ENCODE data around the gene COPS8. TPM values are rescaled to one million over a fixed set of nuclear protein-coding genes. Genes with fewer than 3 reads are reported as not detected.

Gene COPS8
- total and polyA plus RNA-seq, 2 of the 8 experiments (the other 6 are each of a cell fraction or from before 2014, with no cell fraction given) = 59.3 to 67.5 TPM

GRCh38 chr2:237059155-237059875 is 26.4 kb upstream of the COPS8 start:
- H3K27me3 ChIP-seq (replicated peaks in 1 of 4; ENCODE audit: control insufficient read depth in 3 of 4, extremely low read depth in 1 of 4, insufficient read depth in 3 of 4, low read length in 3 of 4) = no peaks in the 10 kb centered on the region
- DNase-seq (ENCODE audit: low read depth in 1 of 2, low spot score in 2 of 2) (no peak), FAIRE-seq (no peak)
- no peak overlapping the region for H4K5ac ChIP-seq (ENCODE audit: insufficient read length, low read depth, low read length)
- H4K91ac ChIP-seq (replicated peaks; ENCODE audit: insufficient read length, low read length) = no peak overlapping the region
- no peak overlapping the region; the same call in 1 of the 2 replicates for H4K8ac ChIP-seq (ENCODE audit: extremely low read depth, insufficient read depth, low read length)
- no peaks in the 10 kb centered on the region for H3K9me3 ChIP-seq (ENCODE audit: insufficient read depth in 2 of 2, low read depth in 1 of 2, low read length in 1 of 2)
- no peak overlapping the region for H3K4ac ChIP-seq (replicated peaks; ENCODE audit: insufficient read length, low read depth, low read length)
- H2BK20ac ChIP-seq (ENCODE audit: low read length) = no peak overlapping the region
- no peak overlapping the region for H2AFZ ChIP-seq (ENCODE audit: low read length)
- H3K9ac ChIP-seq (replicated peaks in 1 of 4; ENCODE audit: extremely low read depth in 1 of 4, low read depth in 3 of 4, low read length in 3 of 4) = no peak overlapping the region
- no peak overlapping the region for H3K18ac ChIP-seq (ENCODE audit: extremely low read depth, low read length)
- ChIA-PET CTCF (ENCODE audit: partially characterized antibody) (interaction anchor here (0.6 to 5.0 kb wide), 13 partner anchors 12 to 754 kb away, joined by 3 to 43 read pairs (median 3); partner anchors contain the start of gene ACKR3), POLR2A (ENCODE audit: partially characterized antibody) (no interaction called here)
- no peak overlapping the region for H3K4me2 ChIP-seq (ENCODE audit: insufficient read depth in 1 of 2, low read depth in 2 of 2, low read length in 2 of 2)
- no peak overlapping the region for H3K4me3 ChIP-seq (ENCODE audit: extremely low read depth in 1 of 4, insufficient read depth in 2 of 4, low read depth in 3 of 4, low read length in 4 of 4)
- 95% methylated on average over 8 of the region's 8 CpGs; no CpG with 5 or more reads in 1 of the 2 experiments for WGBS, 2 experiments (ENCODE audit: extremely low coverage in 1 of 2, insufficient coverage in 1 of 2, insufficient read length in 1 of 2, insufficient replicate concordance in 2 of 2, low coverage in 1 of 2, low lambda C conversion rate in 2 of 2, missing lambda C conversion rate in 1 of 2)
- H2BK15ac ChIP-seq (ENCODE audit: low read length) = no peak overlapping the region
- no peak overlapping the region for H3K23ac ChIP-seq (ENCODE audit: insufficient read length)
- no peak overlapping the region for H3K14ac ChIP-seq (ENCODE audit: insufficient read length)
- peaks cover 0 to 2% (median under 1%) of the 10 kb centered on the region in 4 experiments; a peak in 1 of 7 replicates for H3K4me1 ChIP-seq (replicated peaks in 1 of 4; ENCODE audit: control insufficient read depth in 3 of 4, insufficient read depth in 4 of 4, low read length in 3 of 4)
- H3K56ac ChIP-seq (replicated peaks; ENCODE audit: insufficient read length, low read depth, low read length) = no peak overlapping the region
- H3K79me2 ChIP-seq (ENCODE audit: control insufficient read depth in 1 of 2, insufficient read depth in 2 of 2, low read length in 2 of 2) = no peaks in the 10 kb centered on the region
- H3K27ac ChIP-seq (ENCODE audit: low read depth, low read length) = no peak overlapping the region
- H3K79me1 ChIP-seq (ENCODE audit: low read depth, low read length) = no peaks in the 10 kb centered on the region
- H3K23me2 ChIP-seq (ENCODE audit: low read depth, low read length) = no peaks in the 10 kb centered on the region
- H2BK12ac ChIP-seq (ENCODE audit: low read depth, low read length) = no peak overlapping the region
- H2BK5ac ChIP-seq (ENCODE audit: low read depth, low read length) = no peak overlapping the region
- no peaks in the 10 kb centered on the region for H4K20me1 ChIP-seq (replicated peaks in 1 of 2; ENCODE audit: control insufficient read depth in 1 of 2, insufficient read depth in 2 of 2, low read length in 2 of 2)
- no peak overlapping the region for H2AK5ac ChIP-seq (ENCODE audit: low read depth, low read length)
- H2BK120ac ChIP-seq (replicated peaks; ENCODE audit: low read depth, low read length) = no peak overlapping the region
- H3K36me3 ChIP-seq (ENCODE audit: control insufficient read depth in 2 of 4, insufficient read depth in 4 of 4, low read length in 3 of 4) = no peaks in the 10 kb centered on the region
- TF ChIP-seq SP4 (IDR thresholded peaks at IDR 0.05; ENCODE audit: low read length) (no peak), CBX5 (IDR thresholded peaks at IDR 0.05; ENCODE audit: low read depth, low read length) (no peak), BACH1 (IDR thresholded peaks at IDR 0.05; ENCODE audit: low read length) (no peak), RAD21 (IDR thresholded peaks at IDR 0.05 in 1 of 2, conservative IDR thresholded peaks at IDR 0.05 in 1 of 2; ENCODE audit: low read depth in 2 of 2, low read length in 2 of 2) (no peak), RFX5 (IDR thresholded peaks at IDR 0.05; ENCODE audit: borderline replicate concordance, low read depth, low read length) (no peak), SIRT6 (IDR thresholded peaks at IDR 0.05; ENCODE audit: low read length) (no peak), CTCF (IDR thresholded peaks at IDR 0.05; ENCODE audit: control extremely low read depth in 1 of 3, insufficient read depth in 1 of 3, low read depth in 1 of 3, low read length in 3 of 3) (no peak), ATF3 (IDR thresholded peaks at IDR 0.05; ENCODE audit: insufficient read depth, low read depth, low read length) (no peak), TEAD4 (IDR thresholded peaks at IDR 0.05; ENCODE audit: low read depth, low read length) (no peak), PHF8 (conservative IDR thresholded peaks at IDR 0.05; ENCODE audit: low read depth, low read length) (no peak)

Data from H1 (cell line).